GM12878 (cell line): Measurements from ENCODE around the gene PRR11. TPM values are rescaled to one million over a fixed set of nuclear protein-coding genes. Genes with fewer than 3 reads are reported as not detected.

Source experiments
- ATAC-seq: fragments of 200-7000 bp; cut with Tn5 transposase; 3 replicates; pipeline ENCODE4 v1.9.1; 2020; ENCODE audit warnings: mild to moderate bottlenecking, moderate library complexity
- BruUV-seq: library from RNA; stranded (reverse); fragments of 400-500 nt; replicated peaks from 2 replicates; lab custom pipeline; 2021; lab: Mats Ljungman, UMichigan
- CTCF ChIA-PET: fragments of 300-600 bp; sonication (Branson Sonifier 250); formaldehyde crosslinking; extraction: SDS; loops from one replicate; lab custom pipeline; 2021; ENCODE audit warnings: inconsistent platforms; lab: Yijun Ruan, JAX
- POLR2A ChIA-PET: fragments of 350-600 bp; formaldehyde crosslinking; extraction: SDS; loops from one replicate; lab custom pipeline; 2021; ENCODE audit warnings: inconsistent platforms; lab: Charles Lee
- RAD21 ChIA-PET: fragments of 300-600 bp; sonication (Branson Sonifier 250); formaldehyde crosslinking; loops from one replicate; lab custom pipeline; 2023; ENCODE audit warnings: antibody characterized with exemption; ENCODE audit not compliant: unreplicated experiment; lab: Charles Lee
- SMC1A ChIA-PET: fragments of 300-600 bp; sonication (Branson Sonifier 250); formaldehyde crosslinking; loops from one replicate; lab custom pipeline; 2023; ENCODE audit not compliant: unreplicated experiment, uncharacterized antibody; lab: Charles Lee
- DNase-seq: peaks from one replicate; pipeline ENCODE4 v3.0.0-alpha.2; 2011; ENCODE audit warnings: low read depth, low spot score
- FAIRE-seq: peaks from 3 replicates; lab custom pipeline; 2011; peaks lifted over from hg19 to GRCh38; lab: Jason Lieb, UNC
- H2AFZ ChIP-seq: 2 replicates; pipeline ENCODE4 v1.6.0; 2011; ENCODE audit warnings: low read depth, low read length, control low read depth; ENCODE audit not compliant: control insufficient read depth
- H3K27ac ChIP-seq: 2 replicates; pipeline ENCODE4 v1.5.1; 2011; ENCODE audit warnings: control low read depth; ENCODE audit not compliant: control insufficient read depth, insufficient read depth
- H3K27me3 ChIP-seq, 2 experiments: replicated peaks in 1 of 2; 2 replicates each; pipeline versions ENCODE4 v1.6.0 to v1.6.1; 2011; ENCODE audit warnings: low read length in 1 of 2; ENCODE audit not compliant: control insufficient read depth in 2 of 2, insufficient read depth in 2 of 2
- H3K36me3 ChIP-seq, 2 experiments: 2 replicates each; pipeline ENCODE4 v1.5.1; 2011; ENCODE audit warnings: low read length in 1 of 2; ENCODE audit not compliant: control insufficient read depth in 2 of 2, insufficient read depth in 2 of 2
- H3K4me1 ChIP-seq: 2 replicates; pipeline ENCODE4 v1.6.1; 2011; ENCODE audit warnings: mild to moderate bottlenecking, low read length, moderate library complexity, mixed read lengths; ENCODE audit not compliant: control insufficient read depth, insufficient read depth
- H3K4me2 ChIP-seq: 2 replicates; pipeline ENCODE4 v1.6.0; 2011; ENCODE audit warnings: control low read depth; ENCODE audit not compliant: control insufficient read depth, insufficient read depth
- H3K4me3 ChIP-seq: fragments of 200-600 bp; sonication (generic); 2 replicates; pipeline ENCODE4 v1.5.1; 2016
- H3K79me2 ChIP-seq: 2 replicates; pipeline ENCODE4 v1.6.0; 2011; ENCODE audit warnings: low read length; ENCODE audit not compliant: control insufficient read depth, insufficient read depth
- H3K9ac ChIP-seq: 2 replicates; pipeline ENCODE4 v1.8.0; 2011; ENCODE audit warnings: low read length, control low read depth, mixed read lengths; ENCODE audit not compliant: control insufficient read depth, insufficient read depth
- H3K9me3 ChIP-seq: replicated peaks from 3 replicates; pipeline ENCODE4 v1.5.1; 2011; ENCODE audit warnings: mild to moderate bottlenecking, low read length; ENCODE audit not compliant: control insufficient read depth, insufficient read depth
- H4K20me1 ChIP-seq: 2 replicates; pipeline ENCODE4 v1.6.0; 2011; ENCODE audit not compliant: control insufficient read depth, insufficient read depth
- BCLAF1 ChIP-seq: fragments of 450-650 bp; IDR thresholded peaks from 2 replicates; pipeline ENCODE4 v1.6.1; 2017; ENCODE audit warnings: antibody characterized with exemption, mild to moderate bottlenecking, moderate library complexity
- E2F4 ChIP-seq: IDR thresholded peaks from 2 replicates; pipeline ENCODE4 v1.6.1; 2012; ENCODE audit warnings: low read depth, low read length, improper control_type of control experiment
- NBN ChIP-seq: fragments of 450-650 bp; IDR thresholded peaks from 2 replicates; pipeline ENCODE4 v1.6.1; 2016
- NFXL1 ChIP-seq: fragments of 450-650 bp; IDR thresholded peaks from 2 replicates; pipeline ENCODE4 v1.6.1; 2017; ENCODE audit warnings: antibody characterized with exemption, mild to moderate bottlenecking, borderline replicate concordance
- ZBTB40 ChIP-seq: fragments of 450-650 bp; IDR thresholded peaks from 2 replicates; pipeline ENCODE4 v1.6.1; 2016; ENCODE audit warnings: mild to moderate bottlenecking, moderate library complexity, borderline replicate concordance
- ZNF622 ChIP-seq: fragments of 450-650 bp; IDR thresholded peaks from 2 replicates; pipeline ENCODE4 v1.6.1; 2017; ENCODE audit warnings: mild to moderate bottlenecking, inconsistent platforms
- WGBS: methylation state at CpG from one replicate; pipeline ENCODE4 v1.1.6; 2016; ENCODE audit warnings: low lambda C conversion rate; ENCODE audit not compliant: insufficient replicate concordance, insufficient coverage; ENCODE audit errors: missing lambda C conversion rate; 5-methylcytosine and 5-hydroxymethylcytosine counted together
- in situ Hi-C: fragments of 300-500 bp; cut with MboI; formaldehyde crosslinking; loops from 9 replicates; pipeline ENCODE4 v1.14.3; 2018; ENCODE audit warnings: mixed read lengths
- intact Hi-C: fragments of 100-400 bp; cut with micrococcal nuclease; formaldehyde crosslinking; loops from one replicate; pipeline ENCODE4 v1.14.2; 2022; ENCODE audit not compliant: unreplicated experiment
- polyA plus RNA-seq, 11 experiments: library from polyadenylated mRNA; depleted of rRNA in 4 of 11; unstranded in 6 of 11; stranded (reverse) in 5 of 11; fragments of >200 nt; fragmentation: Nextera tagmentation in 4 of 11; fragmentation: Illumina TruSeq in 1 of 11; extraction: Ambion mirVana in 4 of 11; extraction: Trizol in 1 of 11; gene quantifications; 1 replicate in 1 of 11; 2 replicates in 10 of 11; pipeline versions ENCODE4 v1.2.1 to v1.2.3, GENCODE V29; 2011 to 2016; ENCODE audit warnings: inconsistent platforms in 2 of 11, missing spikeins in 2 of 11, low read depth in 1 of 11
- total RNA-seq, 4 experiments: library from RNA; depleted of rRNA in 3 of 4; stranded (reverse); fragments of >200 nt in 3 of 4; fragmentation: Illumina TruSeq in 1 of 4; extraction: Trizol in 1 of 4; gene quantifications; 2 replicates each; pipeline versions ENCODE4 v1.2.1 to v1.2.3, GENCODE V29; 2013 to 2021

The PRR11 gene
- total and polyA plus RNA-seq, 10 of the 15 experiments (the other 5 are each of a cell fraction or from before 2014, with no cell fraction given): 20.8 to 97.0 (median 48.3) TPM

DNA sequence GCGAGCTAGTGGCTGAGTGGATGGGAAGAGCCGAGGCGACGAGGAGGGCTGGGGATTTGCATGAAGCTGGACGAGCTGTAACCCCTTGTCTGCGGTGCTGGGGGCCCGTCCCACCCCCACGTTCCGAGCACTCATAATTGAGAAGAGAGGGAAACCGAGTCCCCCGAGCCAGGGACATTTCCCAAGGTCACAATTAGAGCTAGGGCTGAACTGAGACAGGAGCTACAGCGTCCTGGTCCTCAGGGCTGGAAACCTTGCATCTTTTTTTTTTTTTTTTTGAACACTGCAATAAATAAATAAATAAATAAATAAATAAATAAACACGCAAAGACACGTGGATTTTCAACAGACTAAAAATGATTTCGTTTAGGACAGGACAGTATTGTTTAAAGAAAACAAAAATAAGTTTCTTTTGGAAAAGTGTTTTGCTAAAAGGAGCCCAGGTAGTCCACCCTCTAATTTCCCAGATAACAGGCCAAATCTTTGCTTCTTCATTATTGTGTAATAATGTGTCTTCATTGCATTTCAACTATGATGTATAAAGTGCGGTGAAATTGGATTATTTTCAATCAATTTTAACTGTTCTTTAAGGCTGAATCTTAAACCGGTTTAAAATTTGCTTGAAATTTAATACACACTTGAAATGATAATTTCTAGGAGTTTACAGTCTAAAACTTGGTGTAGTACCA is 65.8 kb downstream of the PRR11 start (continued):
- no peak for TF ChIP-seq BCLAF1
- TF ChIP-seq NBN: no peak
- TF ChIP-seq ZNF622: no peak
- TF ChIP-seq NFXL1: no peak
- TF ChIP-seq, all 136 proteins: peak for 0

- Histone ChIP-seq H3K9ac (no peak overlapping the region), H2AFZ (no peak overlapping the region), H3K27ac (no peak overlapping the region), H3K4me2 (no peak overlapping the region), H3K36me3 (no peaks in the 10 kb centered on the region), H3K4me3 (no peak overlapping the region), H3K79me2 (no peaks in the 10 kb centered on the region), H3K27me3 (no peaks in the 10 kb centered on the region), H3K4me1 (no peaks in the 10 kb centered on the region), H3K9me3 (no peaks in the 10 kb centered on the region), H4K20me1 (no peaks in the 10 kb centered on the region)
- DNase-seq: no peak
- WGBS: 81% methylated on average over 7 of the region's 7 CpGs
- in situ Hi-C loops: no loop called here
- ChIA-PET SMC1A (interaction anchor here (0.6 kb wide), 1 partner anchor 74 kb away, joined by 3 read pairs; no protein-coding TSS in a partner anchor), CTCF (interaction anchor here (0.6 to 1.9 kb wide), 2 partner anchors 96 to 106 kb away, joined by 3 to 4 read pairs; no protein-coding TSS in a partner anchor), RAD21 (no interaction called here), POLR2A (no interaction called here)
- TF ChIP-seq NFXL1: no peak
- TF ChIP-seq ZBTB40: no peak
- no peak for TF ChIP-seq E2F4
- no TSS peak for BruUV-seq
- intact Hi-C loops: loop anchor here (5.0 kb wide), 1 partner anchor 218 kb away; no protein-coding TSS in a partner anchor
- no peak for ATAC-seq
- no peak for FAIRE-seq
Observed at GRCh38 chr17:59223813-59224212, 68.3 kb downstream of the PRR11 start.
